RWPE1 (cell line): ENCODE data around the gene COMMD3.
"Not testable (repeated sequence)": the region's sequence is repeated elsewhere in the genome, so short reads cannot be mapped to it uniquely, and the experiment has no call there.

Experiments used
- CTCF ChIA-PET: fragments of 350-600 bp; sonication (Branson Sonifier 250); formaldehyde crosslinking; extraction: SDS; loops from one replicate; lab custom pipeline; 2021; lab: Yijun Ruan, JAX
- POLR2A ChIA-PET: fragments of 400-600 bp; formaldehyde crosslinking; extraction: SDS; loops from one replicate; lab custom pipeline; 2020; ENCODE audit warnings: antibody characterized with exemption; ENCODE audit not compliant: low non-redundant PET; lab: Yijun Ruan, JAX
- DNase-seq: peaks from one replicate; pipeline ENCODE4 v3.0.0; 2012; ENCODE audit warnings: low spot score
- H3K27ac ChIP-seq: fragments of 450-650 bp; 2 replicates; pipeline ENCODE4 v1.5.1; 2017
- TF ChIP-seq, protein P1 (sequence below): fragments of 450-650 bp; conservative IDR thresholded peaks from 2 replicates; pipeline ENCODE4 v1.5.1; 2017; ENCODE audit warnings: low read depth, mild to moderate bottlenecking

Gene COMMD3

DNA sequence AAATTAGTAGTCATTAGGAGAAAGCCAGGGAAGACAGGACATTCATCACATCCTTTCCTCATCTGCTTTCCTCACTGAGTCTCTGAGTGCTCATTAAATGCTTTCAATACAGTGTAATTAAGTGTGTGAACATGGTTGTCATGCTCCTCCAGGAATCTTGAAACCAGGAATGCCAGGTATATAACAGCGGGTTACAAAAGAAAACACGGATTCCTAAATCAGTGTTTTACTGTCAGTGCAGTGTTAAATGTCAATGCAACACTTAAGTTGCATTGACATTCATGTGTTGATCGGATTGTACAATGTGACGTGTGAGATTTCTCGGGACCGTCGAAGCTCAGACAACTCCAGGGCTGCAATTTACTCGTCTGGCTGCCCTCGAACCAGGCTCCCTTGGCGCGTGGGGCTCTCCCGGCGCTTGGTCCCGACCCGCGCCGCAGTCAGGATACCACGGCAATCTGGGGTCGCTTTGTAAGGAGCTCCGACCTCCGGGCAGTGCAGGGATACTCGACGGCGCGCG is 28.7 kb downstream of the COMMD3 start:
- CTCF ChIA-PET, result interaction anchor here (0.5 kb wide), 1 partner anchor 100 kb away, joined by 4 read pairs; no protein-coding TSS in a partner anchor
- DNase-seq, result no peak
- H3K27ac ChIP-seq, result no peak overlapping the region
- TF ChIP-seq, protein P1, sequence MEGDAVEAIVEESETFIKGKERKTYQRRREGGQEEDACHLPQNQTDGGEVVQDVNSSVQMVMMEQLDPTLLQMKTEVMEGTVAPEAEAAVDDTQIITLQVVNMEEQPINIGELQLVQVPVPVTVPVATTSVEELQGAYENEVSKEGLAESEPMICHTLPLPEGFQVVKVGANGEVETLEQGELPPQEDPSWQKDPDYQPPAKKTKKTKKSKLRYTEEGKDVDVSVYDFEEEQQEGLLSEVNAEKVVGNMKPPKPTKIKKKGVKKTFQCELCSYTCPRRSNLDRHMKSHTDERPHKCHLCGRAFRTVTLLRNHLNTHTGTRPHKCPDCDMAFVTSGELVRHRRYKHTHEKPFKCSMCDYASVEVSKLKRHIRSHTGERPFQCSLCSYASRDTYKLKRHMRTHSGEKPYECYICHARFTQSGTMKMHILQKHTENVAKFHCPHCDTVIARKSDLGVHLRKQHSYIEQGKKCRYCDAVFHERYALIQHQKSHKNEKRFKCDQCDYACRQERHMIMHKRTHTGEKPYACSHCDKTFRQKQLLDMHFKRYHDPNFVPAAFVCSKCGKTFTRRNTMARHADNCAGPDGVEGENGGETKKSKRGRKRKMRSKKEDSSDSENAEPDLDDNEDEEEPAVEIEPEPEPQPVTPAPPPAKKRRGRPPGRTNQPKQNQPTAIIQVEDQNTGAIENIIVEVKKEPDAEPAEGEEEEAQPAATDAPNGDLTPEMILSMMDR, result no peak
- POLR2A ChIA-PET, result no interaction called here

DNA sequence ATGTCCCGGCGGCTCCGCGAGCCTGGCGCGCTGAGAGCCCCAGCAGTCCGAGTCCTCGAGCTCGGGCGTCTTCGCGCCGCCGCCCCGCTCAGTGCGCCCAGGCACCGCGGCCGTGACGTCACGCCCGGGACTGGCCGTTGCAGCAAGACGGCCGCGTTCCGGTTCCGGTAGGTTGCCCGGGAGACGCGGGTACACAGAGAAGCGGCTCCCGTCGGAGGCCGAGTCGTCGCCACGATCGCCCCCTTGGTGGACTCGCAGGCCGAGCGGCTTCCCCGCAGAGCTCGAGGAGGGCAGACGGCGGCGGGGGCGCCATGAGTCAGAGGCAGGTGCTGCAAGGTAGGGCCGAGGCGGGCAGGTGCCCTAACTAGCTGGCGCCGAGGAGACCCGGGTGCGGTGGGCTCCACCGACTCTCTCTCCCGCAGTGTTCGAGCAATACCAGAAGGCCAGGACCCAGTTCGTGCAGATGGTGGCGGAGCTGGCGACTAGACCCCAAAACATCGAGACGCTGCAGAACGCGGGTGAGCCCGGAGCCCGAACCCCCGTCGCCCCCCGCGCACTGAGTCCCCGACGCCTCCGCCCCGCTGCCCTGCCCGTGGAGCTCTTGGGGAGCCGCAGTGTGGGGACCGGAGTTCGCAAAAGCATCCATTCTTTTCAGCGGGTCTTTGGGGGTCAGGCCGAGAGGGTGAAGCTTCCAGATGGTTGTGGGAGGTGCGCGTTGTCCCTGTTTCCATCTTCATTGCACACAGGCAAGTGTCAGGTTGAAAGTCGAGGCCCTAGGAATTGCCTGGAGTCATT is 29.3 kb downstream of the COMMD3 start, which contains the start of gene SPAG6:
TSS of gene SPAG6 (plus strand) at position 196 of the 795 bp plus-strand sequence. CDS start at position 312, 116 bp downstream.
- ChIA-PET POLR2A (no interaction called here), CTCF (interaction anchor here (0.5 to 0.6 kb wide), 2 partner anchors 72 to 99 kb away, joined by 3 to 4 read pairs; no protein-coding TSS in a partner anchor)
- H3K27ac ChIP-seq, result no peak within 1 kb of the TSS
- DNase-seq, result no peak
- TF ChIP-seq, protein P1, result no peak

DNA sequence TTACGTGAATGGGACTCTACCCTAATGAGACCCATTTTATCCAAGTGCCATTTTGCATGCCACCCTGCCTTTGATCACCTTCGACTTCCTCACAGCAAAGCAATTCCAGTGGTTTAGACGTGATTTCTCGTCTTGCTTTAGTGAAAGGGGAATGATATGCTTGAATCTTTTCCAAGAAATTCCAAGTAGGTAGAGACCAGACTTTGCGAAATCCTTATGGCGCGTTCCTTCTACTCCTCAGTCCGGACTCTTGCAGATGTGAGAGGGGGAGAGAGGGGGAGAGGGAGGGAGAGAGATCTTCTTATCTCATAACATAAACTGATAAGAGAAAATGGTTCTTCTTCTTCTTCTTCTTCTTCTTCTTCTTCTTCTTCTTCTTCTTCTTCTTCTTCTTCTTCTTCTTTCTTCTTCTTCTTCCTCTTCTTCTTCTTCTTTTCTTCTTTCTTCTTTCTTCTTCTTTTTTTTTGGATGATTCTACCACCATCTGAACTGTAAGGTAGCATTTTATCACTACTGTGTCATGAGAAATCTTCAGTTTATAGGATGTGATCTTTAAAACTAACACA is 30.0 kb downstream of the COMMD3 start:
- ChIA-PET CTCF (no interaction called here), POLR2A (no interaction called here)
- no peak overlapping the region for H3K27ac ChIP-seq
- DNase-seq, result no peak
- TF ChIP-seq, protein P1, result no peak

DNA sequence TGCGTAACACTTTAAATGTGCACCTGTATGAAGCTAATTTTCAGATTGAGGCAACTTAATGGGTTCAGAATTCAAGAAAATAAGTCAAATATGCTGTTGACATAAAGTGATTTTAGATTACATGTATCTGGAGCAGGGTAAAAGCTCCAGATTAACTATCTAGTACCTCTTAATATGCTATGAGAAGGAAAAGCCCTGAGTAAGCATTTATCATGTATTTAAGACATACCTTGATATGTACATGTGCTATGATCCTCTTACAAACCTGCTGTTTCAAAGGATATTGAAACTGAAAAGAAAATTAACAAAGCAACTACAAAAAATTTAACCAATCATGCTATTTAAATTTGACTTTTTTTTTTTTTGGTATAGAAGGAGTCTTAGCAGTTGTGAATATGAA is 33.6 kb downstream of the COMMD3 start:
- POLR2A ChIA-PET, result no interaction called here
- DNase-seq, result no peak
- TF ChIP-seq, protein P1, result no peak
- CTCF ChIA-PET, result no interaction called here
- no peak overlapping the region for H3K27ac ChIP-seq

DNA sequence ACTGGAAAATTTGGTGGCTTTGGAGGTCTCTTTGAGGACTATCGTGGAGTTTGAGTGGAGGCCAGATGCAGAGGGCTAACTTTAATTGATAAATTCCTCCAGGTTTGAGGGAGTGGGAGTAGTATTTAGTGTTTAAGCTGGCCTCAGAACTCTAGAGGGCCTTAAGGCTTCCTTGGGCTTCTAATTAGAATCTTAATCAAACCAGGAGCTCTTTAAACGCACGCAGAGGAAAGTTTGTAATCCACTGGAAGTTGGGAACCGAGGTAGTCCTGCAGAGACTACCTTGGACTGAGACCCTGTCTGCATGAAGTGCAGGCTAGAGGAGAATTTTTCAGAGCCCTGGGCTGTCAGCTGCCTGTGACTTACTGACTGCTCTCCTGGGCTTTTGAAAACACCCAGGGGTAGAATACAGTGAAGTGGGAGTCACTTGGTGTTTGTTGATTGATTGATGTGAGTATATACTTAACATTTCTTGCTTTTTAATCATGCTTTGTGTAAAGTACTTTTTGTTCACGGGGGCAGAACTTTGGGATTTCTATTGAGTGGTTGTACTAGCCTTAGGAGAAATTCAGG is 35.0 kb downstream of the COMMD3 start:
- ChIA-PET CTCF (interaction anchor here (0.7 kb wide), 1 partner anchor 472 kb away, joined by 3 read pairs; no protein-coding TSS in a partner anchor), POLR2A (no interaction called here)
- TF ChIP-seq, protein P1, result no peak
- H3K27ac ChIP-seq, result no peak overlapping the region
- DNase-seq, result no peak

- ChIA-PET POLR2A (no interaction called here), CTCF (no interaction called here)
- no peak overlapping the region for H3K27ac ChIP-seq
- TF ChIP-seq, protein P1, result no peak
- DNase-seq, result no peak
These were observed 40.2 kb downstream of the COMMD3 start for GRCh38 chr10:22356324-22356873.

DNA sequence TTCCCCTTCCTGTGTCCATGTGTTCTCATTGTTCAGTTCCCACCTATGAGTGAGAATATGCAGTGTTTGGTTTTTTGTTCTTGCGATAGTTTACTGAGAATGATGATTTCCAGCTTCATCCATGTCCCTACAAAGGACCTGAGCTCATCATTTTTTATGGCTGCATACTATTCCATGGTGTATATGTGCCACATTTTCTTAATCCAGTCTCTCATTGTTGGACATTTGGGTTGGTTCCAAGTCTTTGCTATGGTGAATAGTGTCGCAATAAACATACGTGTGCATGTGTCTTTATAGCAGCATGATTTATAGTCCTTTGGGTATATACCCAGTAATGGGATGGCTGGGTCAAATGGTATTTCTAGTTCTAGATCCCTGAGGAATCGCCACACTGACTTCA is 41.6 kb downstream of the COMMD3 start:
- H3K27ac ChIP-seq, CTCF ChIA-PET, DNase-seq, POLR2A ChIA-PET: not testable (repeated sequence)
